Right lobe of liver (tissue), 4 donors: ENCODE measurements around the gene NHSL2.

Source experiments
- POLR2A ChIP-seq: fragments of 450-650 bp; IDR thresholded peaks from one replicate; pipeline ENCODE4 v1.6.1; 2017; ENCODE audit warnings: antibody characterized with exemption, mild to moderate bottlenecking
- TF ChIP-seq, protein P1 (sequence below), 4 donors: fragments of 200-600 bp in 3 of 4; fragments of 450-650 bp in 1 of 4; IDR thresholded peaks; one replicate each; pipeline versions ENCODE4 v1.5.1 to v1.8.0; 2016 to 2022; ENCODE audit warnings: antibody characterized with exemption in 4 of 4, mild to moderate bottlenecking in 2 of 4
- donor health status: DM: no; HTN: no; CAD: no.
- donor health status: DM: no; HTN: no; CAD: no.
- donor health status: DM: no; HTN: yes; CAD: no.

GRCh38 chrX:72182924-72183323 is 272.3 kb downstream of the NHSL2 start:
- TF ChIP-seq, protein P1, sequence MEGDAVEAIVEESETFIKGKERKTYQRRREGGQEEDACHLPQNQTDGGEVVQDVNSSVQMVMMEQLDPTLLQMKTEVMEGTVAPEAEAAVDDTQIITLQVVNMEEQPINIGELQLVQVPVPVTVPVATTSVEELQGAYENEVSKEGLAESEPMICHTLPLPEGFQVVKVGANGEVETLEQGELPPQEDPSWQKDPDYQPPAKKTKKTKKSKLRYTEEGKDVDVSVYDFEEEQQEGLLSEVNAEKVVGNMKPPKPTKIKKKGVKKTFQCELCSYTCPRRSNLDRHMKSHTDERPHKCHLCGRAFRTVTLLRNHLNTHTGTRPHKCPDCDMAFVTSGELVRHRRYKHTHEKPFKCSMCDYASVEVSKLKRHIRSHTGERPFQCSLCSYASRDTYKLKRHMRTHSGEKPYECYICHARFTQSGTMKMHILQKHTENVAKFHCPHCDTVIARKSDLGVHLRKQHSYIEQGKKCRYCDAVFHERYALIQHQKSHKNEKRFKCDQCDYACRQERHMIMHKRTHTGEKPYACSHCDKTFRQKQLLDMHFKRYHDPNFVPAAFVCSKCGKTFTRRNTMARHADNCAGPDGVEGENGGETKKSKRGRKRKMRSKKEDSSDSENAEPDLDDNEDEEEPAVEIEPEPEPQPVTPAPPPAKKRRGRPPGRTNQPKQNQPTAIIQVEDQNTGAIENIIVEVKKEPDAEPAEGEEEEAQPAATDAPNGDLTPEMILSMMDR (IDR thresholded peaks at IDR 0.05), result no peak
- TF ChIP-seq POLR2A, result no peak
